RPMI8226 (cell line): ENCODE measurements around the gene S100A1.
"Not testable (repeated sequence)": the region's sequence is repeated elsewhere in the genome, so short reads cannot be mapped to it uniquely, and the experiment has no call there.

Source experiments
- DNase-seq: peaks from one replicate; pipeline ENCODE4 v3.0.0-alpha.2; 2015

S100A1 gene

GRCh38 chr1:153627715-153628626, at the start of gene S100A1:
S100A1 (plus strand) TSS chr1:153628434; CDS start chr1:153630522, 2,088 bp downstream.
- DNase-seq = peak; percentile 30

GRCh38 chr1:153578490-153578889, 49.7 kb upstream of the S100A1 start:
- DNase-seq = no peak

GRCh38 chr1:153578936-153579335, 49.3 kb upstream of the S100A1 start:
- DNase-seq = no peak

GRCh38 chr1:153582836-153583235, 45.4 kb upstream of the S100A1 start:
- not testable (repeated sequence) for DNase-seq

GRCh38 chr1:153583514-153583913, 44.7 kb upstream of the S100A1 start:
- not testable (repeated sequence) for DNase-seq

- DNase-seq = no peak
These were observed 44.3 kb upstream of the S100A1 start for GRCh38 chr1:153583976-153584375.

GRCh38 chr1:153585006-153585405, 43.2 kb upstream of the S100A1 start:
- no peak for DNase-seq

GRCh38 chr1:153586347-153586746, 41.9 kb upstream of the S100A1 start:
- no peak for DNase-seq

GRCh38 chr1:153587314-153587713, 40.9 kb upstream of the S100A1 start:
- DNase-seq = no peak

- peak; percentile 67 for DNase-seq
These were observed 40.2 kb upstream of the S100A1 start for GRCh38 chr1:153588033-153588432.

- DNase-seq = no peak
These were observed 39.8 kb upstream of the S100A1 start for GRCh38 chr1:153588482-153588881.

- DNase-seq = no peak
These were observed 35.5 kb upstream of the S100A1 start for GRCh38 chr1:153592748-153593147.

- DNase-seq = no peak
These were observed 31.0 kb upstream of the S100A1 start for GRCh38 chr1:153597206-153597605.

- DNase-seq = peak; percentile 83
These were observed 29.7 kb upstream of the S100A1 start for GRCh38 chr1:153598309-153599172.

GRCh38 chr1:153599847-153600246, 28.4 kb upstream of the S100A1 start:
- DNase-seq = no peak

- no peak for DNase-seq
These were observed 25.5 kb upstream of the S100A1 start for GRCh38 chr1:153602749-153603148.

GRCh38 chr1:153606194-153606593, 22.0 kb upstream of the S100A1 start:
- no peak for DNase-seq

GRCh38 chr1:153607381-153607780, 20.9 kb upstream of the S100A1 start:
- no peak for DNase-seq

- DNase-seq = no peak
These were observed 20.0 kb upstream of the S100A1 start for GRCh38 chr1:153608089-153608682.

- DNase-seq = no peak
These were observed 19.3 kb upstream of the S100A1 start for GRCh38 chr1:153608742-153609584.

GRCh38 chr1:153609585-153609907, 18.7 kb upstream of the S100A1 start:
- no peak for DNase-seq

GRCh38 chr1:153610334-153610733, 17.9 kb upstream of the S100A1 start:
- DNase-seq = no peak
